ENCODE results near the gene PRAME.

PRAME gene

DNA sequence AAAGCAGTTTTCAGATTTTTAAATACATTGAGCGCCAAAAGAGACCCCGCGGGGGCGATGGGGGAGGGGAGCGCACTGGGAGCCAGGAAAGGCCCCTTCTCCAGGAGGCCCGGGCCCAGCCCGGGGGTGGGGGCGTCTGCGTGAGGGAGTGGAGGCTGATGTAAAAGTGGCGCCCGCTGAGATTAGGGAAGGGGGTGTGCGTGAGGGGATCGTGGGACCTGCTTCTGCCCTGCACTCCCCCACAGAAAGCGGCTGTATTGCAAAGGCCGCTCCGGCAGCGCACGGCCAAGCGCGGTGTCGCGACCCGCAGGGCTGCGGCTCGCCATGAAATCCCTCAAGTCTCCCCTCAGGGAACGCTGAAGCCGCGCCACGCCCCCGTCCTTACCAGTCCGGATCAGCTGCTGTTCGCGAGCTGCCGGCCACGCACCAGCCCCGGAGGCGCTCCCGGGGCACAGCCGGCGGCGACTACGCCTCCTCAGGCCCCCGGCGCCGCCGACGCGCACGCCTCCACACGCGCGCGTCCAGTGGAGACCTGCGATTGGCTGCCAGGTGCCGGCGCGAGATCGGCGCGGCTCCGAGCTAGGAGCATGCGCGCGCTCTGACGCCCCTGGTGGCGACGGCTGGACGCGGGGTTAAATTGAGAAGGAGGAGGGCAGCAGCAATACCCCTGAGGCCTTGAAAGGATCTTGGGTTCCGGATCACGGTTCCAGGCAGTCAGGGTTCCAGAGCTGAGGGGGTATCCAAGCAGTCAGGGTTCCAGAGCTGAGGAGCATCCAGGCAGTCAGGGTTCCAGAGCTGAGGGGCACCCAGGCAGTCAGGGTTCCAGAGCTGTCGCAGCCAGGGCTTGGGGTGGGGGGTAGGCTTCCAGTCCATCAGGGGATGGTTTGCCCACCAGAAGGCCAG is 50.5 kb downstream of the PRAME start, which contains the start of gene ZNF280B (continued):
- TF ChIP-seq ZFHX2 (tag by site-specific recombination; conservative IDR thresholded peaks at IDR 0.05) (peak; percentile 98), KLF10 (tag by site-specific recombination; IDR thresholded peaks at IDR 0.05) (peak; percentile 84; the same call in 1 of the 2 replicates), ZNF202 (tag by site-specific recombination; IDR thresholded peaks at IDR 0.05; ENCODE audit: borderline replicate concordance) (no peak), ZNF677 (tag by site-specific recombination; IDR thresholded peaks at IDR 0.05) (peak; percentile 23; the same call in 1 of the 2 replicates), ZNF600 (tag by site-specific recombination; IDR thresholded peaks at IDR 0.05) (0 out of 2 replicates have a peak, but pooled peaks have one; percentile 32), ZNF623 (tag by site-specific recombination; IDR thresholded peaks at IDR 0.05) (no peak), ZNF341 (tag by site-specific recombination; IDR thresholded peaks at IDR 0.05; ENCODE audit: low read depth) (peak; percentile 12; the same call in 1 of the 2 replicates), ZBTB48 (tag by site-specific recombination; IDR thresholded peaks at IDR 0.05) (0 out of 2 replicates have a peak, but pooled peaks have one; percentile 34), SP7 (tag by site-specific recombination; IDR thresholded peaks at IDR 0.05) (0 out of 2 replicates have a peak, but pooled peaks have one; percentile 13), ZNF792 (tag by site-specific recombination; IDR thresholded peaks at IDR 0.05) (no peak), MZF1 (tag by site-specific recombination; IDR thresholded peaks at IDR 0.05; ENCODE audit: borderline replicate concordance) (no peak), ZNF132 (tag by site-specific recombination; IDR thresholded peaks at IDR 0.05; ENCODE audit: borderline replicate concordance) (no peak), ZNF155 (tag by site-specific recombination; IDR thresholded peaks at IDR 0.05) (no peak), OSR2 (tag by site-specific recombination; IDR thresholded peaks at IDR 0.05) (0 out of 2 replicates have a peak, but pooled peaks have one; percentile 22), TCF7L2 (IDR thresholded peaks at IDR 0.05; ENCODE audit: borderline replicate concordance, low read depth, low read length) (no peak), ZNF768 (tag by site-specific recombination; IDR thresholded peaks at IDR 0.05) (no peak)
- TF ChIP-seq, protein P1, sequence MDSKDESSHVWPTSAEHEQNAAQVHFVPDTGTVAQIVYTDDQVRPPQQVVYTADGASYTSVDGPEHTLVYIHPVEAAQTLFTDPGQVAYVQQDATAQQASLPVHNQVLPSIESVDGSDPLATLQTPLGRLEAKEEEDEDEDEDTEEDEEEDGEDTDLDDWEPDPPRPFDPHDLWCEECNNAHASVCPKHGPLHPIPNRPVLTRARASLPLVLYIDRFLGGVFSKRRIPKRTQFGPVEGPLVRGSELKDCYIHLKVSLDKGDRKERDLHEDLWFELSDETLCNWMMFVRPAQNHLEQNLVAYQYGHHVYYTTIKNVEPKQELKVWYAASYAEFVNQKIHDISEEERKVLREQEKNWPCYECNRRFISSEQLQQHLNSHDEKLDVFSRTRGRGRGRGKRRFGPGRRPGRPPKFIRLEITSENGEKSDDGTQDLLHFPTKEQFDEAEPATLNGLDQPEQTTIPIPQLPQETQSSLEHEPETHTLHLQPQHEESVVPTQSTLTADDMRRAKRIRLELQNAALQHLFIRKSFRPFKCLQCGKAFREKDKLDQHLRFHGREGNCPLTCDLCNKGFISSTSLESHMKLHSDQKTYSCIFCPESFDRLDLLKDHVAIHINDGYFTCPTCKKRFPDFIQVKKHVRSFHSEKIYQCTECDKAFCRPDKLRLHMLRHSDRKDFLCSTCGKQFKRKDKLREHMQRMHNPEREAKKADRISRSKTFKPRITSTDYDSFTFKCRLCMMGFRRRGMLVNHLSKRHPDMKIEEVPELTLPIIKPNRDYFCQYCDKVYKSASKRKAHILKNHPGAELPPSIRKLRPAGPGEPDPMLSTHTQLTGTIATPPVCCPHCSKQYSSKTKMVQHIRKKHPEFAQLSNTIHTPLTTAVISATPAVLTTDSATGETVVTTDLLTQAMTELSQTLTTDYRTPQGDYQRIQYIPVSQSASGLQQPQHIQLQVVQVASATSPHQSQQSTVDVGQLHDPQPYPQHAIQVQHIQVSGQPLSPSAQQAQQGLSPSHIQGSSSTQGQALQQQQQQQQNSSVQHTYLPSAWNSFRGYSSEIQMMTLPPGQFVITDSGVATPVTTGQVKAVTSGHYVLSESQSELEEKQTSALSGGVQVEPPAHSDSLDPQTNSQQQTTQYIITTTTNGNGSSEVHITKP (tag by site-specific recombination; IDR thresholded peaks at IDR 0.05) = peak; percentile 39; the same call in 1 of the 2 replicates
- TF ChIP-seq, protein P2, sequence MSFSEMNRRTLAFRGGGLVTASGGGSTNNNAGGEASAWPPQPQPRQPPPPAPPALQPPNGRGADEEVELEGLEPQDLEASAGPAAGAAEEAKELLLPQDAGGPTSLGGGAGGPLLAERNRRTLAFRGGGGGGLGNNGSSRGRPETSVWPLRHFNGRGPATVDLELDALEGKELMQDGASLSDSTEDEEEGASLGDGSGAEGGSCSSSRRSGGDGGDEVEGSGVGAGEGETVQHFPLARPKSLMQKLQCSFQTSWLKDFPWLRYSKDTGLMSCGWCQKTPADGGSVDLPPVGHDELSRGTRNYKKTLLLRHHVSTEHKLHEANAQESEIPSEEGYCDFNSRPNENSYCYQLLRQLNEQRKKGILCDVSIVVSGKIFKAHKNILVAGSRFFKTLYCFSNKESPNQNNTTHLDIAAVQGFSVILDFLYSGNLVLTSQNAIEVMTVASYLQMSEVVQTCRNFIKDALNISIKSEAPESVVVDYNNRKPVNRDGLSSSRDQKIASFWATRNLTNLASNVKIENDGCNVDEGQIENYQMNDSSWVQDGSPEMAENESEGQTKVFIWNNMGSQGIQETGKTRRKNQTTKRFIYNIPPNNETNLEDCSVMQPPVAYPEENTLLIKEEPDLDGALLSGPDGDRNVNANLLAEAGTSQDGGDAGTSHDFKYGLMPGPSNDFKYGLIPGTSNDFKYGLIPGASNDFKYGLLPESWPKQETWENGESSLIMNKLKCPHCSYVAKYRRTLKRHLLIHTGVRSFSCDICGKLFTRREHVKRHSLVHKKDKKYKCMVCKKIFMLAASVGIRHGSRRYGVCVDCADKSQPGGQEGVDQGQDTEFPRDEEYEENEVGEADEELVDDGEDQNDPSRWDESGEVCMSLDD (tag by site-specific recombination; IDR thresholded peaks at IDR 0.05) = peak; percentile 92
- TF ChIP-seq, protein P3, sequence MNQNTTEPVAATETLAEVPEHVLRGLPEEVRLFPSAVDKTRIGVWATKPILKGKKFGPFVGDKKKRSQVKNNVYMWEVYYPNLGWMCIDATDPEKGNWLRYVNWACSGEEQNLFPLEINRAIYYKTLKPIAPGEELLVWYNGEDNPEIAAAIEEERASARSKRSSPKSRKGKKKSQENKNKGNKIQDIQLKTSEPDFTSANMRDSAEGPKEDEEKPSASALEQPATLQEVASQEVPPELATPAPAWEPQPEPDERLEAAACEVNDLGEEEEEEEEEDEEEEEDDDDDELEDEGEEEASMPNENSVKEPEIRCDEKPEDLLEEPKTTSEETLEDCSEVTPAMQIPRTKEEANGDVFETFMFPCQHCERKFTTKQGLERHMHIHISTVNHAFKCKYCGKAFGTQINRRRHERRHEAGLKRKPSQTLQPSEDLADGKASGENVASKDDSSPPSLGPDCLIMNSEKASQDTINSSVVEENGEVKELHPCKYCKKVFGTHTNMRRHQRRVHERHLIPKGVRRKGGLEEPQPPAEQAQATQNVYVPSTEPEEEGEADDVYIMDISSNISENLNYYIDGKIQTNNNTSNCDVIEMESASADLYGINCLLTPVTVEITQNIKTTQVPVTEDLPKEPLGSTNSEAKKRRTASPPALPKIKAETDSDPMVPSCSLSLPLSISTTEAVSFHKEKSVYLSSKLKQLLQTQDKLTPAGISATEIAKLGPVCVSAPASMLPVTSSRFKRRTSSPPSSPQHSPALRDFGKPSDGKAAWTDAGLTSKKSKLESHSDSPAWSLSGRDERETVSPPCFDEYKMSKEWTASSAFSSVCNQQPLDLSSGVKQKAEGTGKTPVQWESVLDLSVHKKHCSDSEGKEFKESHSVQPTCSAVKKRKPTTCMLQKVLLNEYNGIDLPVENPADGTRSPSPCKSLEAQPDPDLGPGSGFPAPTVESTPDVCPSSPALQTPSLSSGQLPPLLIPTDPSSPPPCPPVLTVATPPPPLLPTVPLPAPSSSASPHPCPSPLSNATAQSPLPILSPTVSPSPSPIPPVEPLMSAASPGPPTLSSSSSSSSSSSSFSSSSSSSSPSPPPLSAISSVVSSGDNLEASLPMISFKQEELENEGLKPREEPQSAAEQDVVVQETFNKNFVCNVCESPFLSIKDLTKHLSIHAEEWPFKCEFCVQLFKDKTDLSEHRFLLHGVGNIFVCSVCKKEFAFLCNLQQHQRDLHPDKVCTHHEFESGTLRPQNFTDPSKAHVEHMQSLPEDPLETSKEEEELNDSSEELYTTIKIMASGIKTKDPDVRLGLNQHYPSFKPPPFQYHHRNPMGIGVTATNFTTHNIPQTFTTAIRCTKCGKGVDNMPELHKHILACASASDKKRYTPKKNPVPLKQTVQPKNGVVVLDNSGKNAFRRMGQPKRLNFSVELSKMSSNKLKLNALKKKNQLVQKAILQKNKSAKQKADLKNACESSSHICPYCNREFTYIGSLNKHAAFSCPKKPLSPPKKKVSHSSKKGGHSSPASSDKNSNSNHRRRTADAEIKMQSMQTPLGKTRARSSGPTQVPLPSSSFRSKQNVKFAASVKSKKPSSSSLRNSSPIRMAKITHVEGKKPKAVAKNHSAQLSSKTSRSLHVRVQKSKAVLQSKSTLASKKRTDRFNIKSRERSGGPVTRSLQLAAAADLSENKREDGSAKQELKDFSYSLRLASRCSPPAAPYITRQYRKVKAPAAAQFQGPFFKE (tag by site-specific recombination; IDR thresholded peaks at IDR 0.05; ENCODE audit: borderline replicate concordance) = no peak
- TF ChIP-seq, protein P4, sequence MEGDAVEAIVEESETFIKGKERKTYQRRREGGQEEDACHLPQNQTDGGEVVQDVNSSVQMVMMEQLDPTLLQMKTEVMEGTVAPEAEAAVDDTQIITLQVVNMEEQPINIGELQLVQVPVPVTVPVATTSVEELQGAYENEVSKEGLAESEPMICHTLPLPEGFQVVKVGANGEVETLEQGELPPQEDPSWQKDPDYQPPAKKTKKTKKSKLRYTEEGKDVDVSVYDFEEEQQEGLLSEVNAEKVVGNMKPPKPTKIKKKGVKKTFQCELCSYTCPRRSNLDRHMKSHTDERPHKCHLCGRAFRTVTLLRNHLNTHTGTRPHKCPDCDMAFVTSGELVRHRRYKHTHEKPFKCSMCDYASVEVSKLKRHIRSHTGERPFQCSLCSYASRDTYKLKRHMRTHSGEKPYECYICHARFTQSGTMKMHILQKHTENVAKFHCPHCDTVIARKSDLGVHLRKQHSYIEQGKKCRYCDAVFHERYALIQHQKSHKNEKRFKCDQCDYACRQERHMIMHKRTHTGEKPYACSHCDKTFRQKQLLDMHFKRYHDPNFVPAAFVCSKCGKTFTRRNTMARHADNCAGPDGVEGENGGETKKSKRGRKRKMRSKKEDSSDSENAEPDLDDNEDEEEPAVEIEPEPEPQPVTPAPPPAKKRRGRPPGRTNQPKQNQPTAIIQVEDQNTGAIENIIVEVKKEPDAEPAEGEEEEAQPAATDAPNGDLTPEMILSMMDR (tag by site-specific recombination; IDR thresholded peaks at IDR 0.05) = peak; percentile 96
- TF ChIP-seq, protein P5, sequence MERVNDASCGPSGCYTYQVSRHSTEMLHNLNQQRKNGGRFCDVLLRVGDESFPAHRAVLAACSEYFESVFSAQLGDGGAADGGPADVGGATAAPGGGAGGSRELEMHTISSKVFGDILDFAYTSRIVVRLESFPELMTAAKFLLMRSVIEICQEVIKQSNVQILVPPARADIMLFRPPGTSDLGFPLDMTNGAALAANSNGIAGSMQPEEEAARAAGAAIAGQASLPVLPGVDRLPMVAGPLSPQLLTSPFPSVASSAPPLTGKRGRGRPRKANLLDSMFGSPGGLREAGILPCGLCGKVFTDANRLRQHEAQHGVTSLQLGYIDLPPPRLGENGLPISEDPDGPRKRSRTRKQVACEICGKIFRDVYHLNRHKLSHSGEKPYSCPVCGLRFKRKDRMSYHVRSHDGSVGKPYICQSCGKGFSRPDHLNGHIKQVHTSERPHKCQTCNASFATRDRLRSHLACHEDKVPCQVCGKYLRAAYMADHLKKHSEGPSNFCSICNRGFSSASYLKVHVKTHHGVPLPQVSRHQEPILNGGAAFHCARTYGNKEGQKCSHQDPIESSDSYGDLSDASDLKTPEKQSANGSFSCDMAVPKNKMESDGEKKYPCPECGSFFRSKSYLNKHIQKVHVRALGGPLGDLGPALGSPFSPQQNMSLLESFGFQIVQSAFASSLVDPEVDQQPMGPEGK (tag by site-specific recombination; IDR thresholded peaks at IDR 0.05) = peak; percentile 56
